ENCODE measurements around the gene NME7.
"Not testable (repeated sequence)": the region's sequence is repeated elsewhere in the genome, so short reads cannot be mapped to it uniquely, and the experiment has no call there.

The NME7 gene

GRCh38 chr1:169149555-169150286, 217.9 kb downstream of the NME7 start:
- no peak for DNase-seq

- no peak for DNase-seq
Observed at GRCh38 chr1:169148472-169149252, 218.9 kb downstream of the NME7 start.

GRCh38 chr1:169146576-169147214, 220.9 kb downstream of the NME7 start:
- DNase-seq: no peak

- DNase-seq: no peak
Observed at GRCh38 chr1:169144941-169145626, 222.5 kb downstream of the NME7 start.

GRCh38 chr1:169143984-169144383, 223.6 kb downstream of the NME7 start:
- DNase-seq: no peak

- DNase-seq: no peak
Observed at GRCh38 chr1:169143346-169143745, 224.3 kb downstream of the NME7 start.

GRCh38 chr1:169142129-169142528, 225.5 kb downstream of the NME7 start:
- DNase-seq: no peak

- peak; percentile 47 for DNase-seq
Observed at GRCh38 chr1:169141356-169141755, 226.2 kb downstream of the NME7 start.

GRCh38 chr1:169138866-169139670, 228.5 kb downstream of the NME7 start:
- no peak for DNase-seq

GRCh38 chr1:169137357-169137756, 230.2 kb downstream of the NME7 start:
- DNase-seq: no peak

- no peak for DNase-seq
Observed at GRCh38 chr1:169133801-169134502, 233.6 kb downstream of the NME7 start.

GRCh38 chr1:169133228-169133576, 234.4 kb downstream of the NME7 start:
- DNase-seq: no peak

- no peak for DNase-seq
Observed at GRCh38 chr1:169132512-169133227, 234.9 kb downstream of the NME7 start.

GRCh38 chr1:169130683-169131082, 236.9 kb downstream of the NME7 start:
- no peak for DNase-seq

- DNase-seq: no peak
Observed at GRCh38 chr1:169129109-169129784, 238.3 kb downstream of the NME7 start.

GRCh38 chr1:169128562-169128961, 239.0 kb downstream of the NME7 start:
- DNase-seq: no peak

GRCh38 chr1:169127305-169127704, 240.3 kb downstream of the NME7 start:
- peak; percentile 44 for DNase-seq

GRCh38 chr1:169126335-169126734, 241.3 kb downstream of the NME7 start:
- DNase-seq: no peak

- not testable (repeated sequence) for DNase-seq
Observed at GRCh38 chr1:169125597-169125996, 242.0 kb downstream of the NME7 start.

GRCh38 chr1:169124459-169124858, 243.1 kb downstream of the NME7 start:
- no peak for DNase-seq
